A549 (cell line): Measurements from ENCODE around the gene PRR15. TPM values are rescaled to one million over a fixed set of nuclear protein-coding genes. Genes with fewer than 3 reads are reported as not detected.

ENCODE experiments used
- ATAC-seq, 2 experiments: fragments of 200-7000 bp in 1 of 2; fragments of >200 bp in 1 of 2; cut with Nextera tagmentation in 1 of 2; cut with Tn5 transposase in 1 of 2; 3 replicates each; pipeline versions ENCODE4 v1.8.0 to v1.9.1; 2018 to 2020; ENCODE audit warnings: mild to moderate bottlenecking in 1 of 2, moderate library complexity in 1 of 2
- CTCF ChIA-PET: fragments of 300-600 bp; sonication (Branson Sonifier 250); formaldehyde crosslinking; extraction: SDS; loops from one replicate; lab custom pipeline; 2021; ENCODE audit warnings: antibody characterized with exemption, inconsistent platforms; lab: Yijun Ruan, JAX
- POLR2A ChIA-PET: fragments of 350-600 bp; formaldehyde crosslinking; extraction: SDS; loops from one replicate; lab custom pipeline; 2021; ENCODE audit warnings: antibody characterized with exemption, inconsistent platforms; lab: Yijun Ruan, JAX
- DNase-seq, 2 experiments: peaks; one replicate each; pipeline versions ENCODE4 v3.0.0 to v3.0.0-alpha.2; 2011 to 2016; ENCODE audit warnings: low read depth in 1 of 2, low spot score in 1 of 2
- FAIRE-seq: peaks from 2 replicates; lab custom pipeline; 2011; peaks lifted over from hg19 to GRCh38; lab: Jason Lieb, UNC
- H3K27ac ChIP-seq, 2 experiments: fragments of >200 bp; sonication (Bioruptor Twin); formaldehyde crosslinking; 3 replicates each; pipeline ENCODE4 v1.5.1; 2016 to 2017
- H3K4me1 ChIP-seq: fragments of >200 bp; sonication (Bioruptor Twin); formaldehyde crosslinking; 3 replicates; pipeline ENCODE4 v1.6.1; 2016
- H3K4me2 ChIP-seq: fragments of >200 bp; sonication (Bioruptor Twin); formaldehyde crosslinking; 3 replicates; pipeline ENCODE4 v1.6.1; 2016
- H3K4me3 ChIP-seq: fragments of >200 bp; sonication (Bioruptor Twin); formaldehyde crosslinking; 3 replicates; pipeline ENCODE4 v1.5.1; 2016
- H3K9me3 ChIP-seq: fragments of >200 bp; sonication (Bioruptor Twin); formaldehyde crosslinking; 3 replicates; pipeline ENCODE4 v1.6.1; 2016
- BHLHE40 ChIP-seq: IDR thresholded peaks from 2 replicates; pipeline ENCODE4 v1.6.1; 2012; ENCODE audit warnings: low read depth, low read length, inconsistent platforms
- CBX8 ChIP-seq: fragments of 200-600 bp; sonication (generic); IDR thresholded peaks from 2 replicates; pipeline ENCODE4 v1.6.1; 2016
- CEBPB ChIP-seq, 2 experiments: fragments of >200 bp in 1 of 2; sonication (Bioruptor Twin) in 1 of 2; formaldehyde crosslinking in 1 of 2; IDR thresholded peaks; 2 replicates each; pipeline ENCODE4 v1.6.1; 2012 to 2016
- CHD2 ChIP-seq: fragments of 150-350 bp; IDR thresholded peaks from 2 replicates; pipeline ENCODE4 v1.6.1; 2014; ENCODE audit warnings: low read length; ENCODE audit not compliant: partially characterized antibody
- E2F6 ChIP-seq: IDR thresholded peaks from 2 replicates; pipeline ENCODE4 v1.6.1; 2012; ENCODE audit warnings: low read depth, borderline replicate concordance
- ELK1 ChIP-seq: fragments of 150-350 bp; IDR thresholded peaks from 2 replicates; pipeline ENCODE4 v1.6.1; 2014; ENCODE audit warnings: low read depth, mild to moderate bottlenecking, low read length
- ESRRA ChIP-seq: fragments of 150-350 bp; IDR thresholded peaks from 2 replicates; pipeline ENCODE4 v1.6.1; 2014; ENCODE audit warnings: mild to moderate bottlenecking, low read length, borderline replicate concordance
- FOSB ChIP-seq: fragments of 250-450 bp; sonication (Bioruptor Pico); IDR thresholded peaks from 2 replicates; pipeline ENCODE4 v1.5.0; 2020; ENCODE audit warnings: mild to moderate bottlenecking, moderate library complexity
- FOSL2 ChIP-seq, 2 experiments: fragments of 450-650 bp in 1 of 2; fragments of >200 bp in 1 of 2; sonication (Bioruptor Twin) in 1 of 2; formaldehyde crosslinking; IDR thresholded peaks; 2 replicates each; pipeline versions ENCODE4 v1.5.0 to v1.6.1; 2016 to 2020; ENCODE audit warnings: mild to moderate bottlenecking in 1 of 2, moderate library complexity in 1 of 2
- FOXS1 ChIP-seq: fragments of 250-450 bp; sonication (Bioruptor Pico); IDR thresholded peaks from 2 replicates; pipeline ENCODE4 v1.5.0; 2020; ENCODE audit warnings: mild to moderate bottlenecking, moderate library complexity
- HDAC2 ChIP-seq: fragments of 200-600 bp; sonication (generic); IDR thresholded peaks from 2 replicates; pipeline ENCODE4 v1.6.1; 2016
- HES2 ChIP-seq: fragments of >200 bp; sonication (Bioruptor Twin); formaldehyde crosslinking; IDR thresholded peaks from 2 replicates; pipeline ENCODE4 v1.6.1; 2016
- HEYL ChIP-seq: fragments of 250-450 bp; sonication (Bioruptor Pico); IDR thresholded peaks from 2 replicates; pipeline ENCODE4 v1.8.0; 2021; ENCODE audit warnings: mild to moderate bottlenecking, moderate library complexity
- HMGXB4 ChIP-seq: fragments of 250-450 bp; sonication (Bioruptor Pico); IDR thresholded peaks from 2 replicates; pipeline ENCODE4 v1.5.0; 2021; ENCODE audit warnings: mild to moderate bottlenecking, moderate library complexity, borderline replicate concordance
- HOXA7 ChIP-seq: fragments of 250-450 bp; sonication (Bioruptor Pico); IDR thresholded peaks from 2 replicates; pipeline ENCODE4 v1.5.0; 2020; ENCODE audit warnings: mild to moderate bottlenecking, moderate library complexity
- HOXB13 ChIP-seq: fragments of 250-450 bp; sonication (Bioruptor Pico); IDR thresholded peaks from 2 replicates; pipeline ENCODE4 v1.5.0; 2020; ENCODE audit warnings: low read depth, mild to moderate bottlenecking, moderate library complexity
- JUNB ChIP-seq: fragments of >200 bp; sonication (Bioruptor Twin); formaldehyde crosslinking; IDR thresholded peaks from 2 replicates; pipeline ENCODE4 v1.6.1; 2016
- KDM1A ChIP-seq: fragments of 200-600 bp; sonication (generic); IDR thresholded peaks from 2 replicates; pipeline ENCODE4 v1.6.1; 2016; ENCODE audit warnings: low read depth, mild to moderate bottlenecking
- KDM5A ChIP-seq: fragments of 200-600 bp; sonication (generic); IDR thresholded peaks from 2 replicates; pipeline ENCODE4 v1.6.1; 2016; ENCODE audit warnings: antibody characterized with exemption, mild to moderate bottlenecking
- MAFK ChIP-seq: fragments of 450-650 bp; IDR thresholded peaks from 2 replicates; pipeline ENCODE4 v1.6.1; 2014; ENCODE audit not compliant: partially characterized antibody
- MYC ChIP-seq: IDR thresholded peaks from 2 replicates; pipeline ENCODE4 v1.6.1; 2012; ENCODE audit warnings: mild to moderate bottlenecking, inconsistent platforms, low read length, improper control_type of control experiment, borderline replicate concordance
- NFE2L2 ChIP-seq: fragments of 150-350 bp; conservative IDR thresholded peaks from 2 replicates; pipeline ENCODE4 v1.6.1; 2014; ENCODE audit warnings: low read length
- POLR2AphosphoS2 ChIP-seq: conservative IDR thresholded peaks from 2 replicates; pipeline ENCODE4 v1.6.1; 2012; ENCODE audit warnings: low read length, improper control_type of control experiment, inconsistent platforms
- RFX5 ChIP-seq: fragments of 450-650 bp; IDR thresholded peaks from 2 replicates; pipeline ENCODE4 v1.7.1; 2014; ENCODE audit warnings: antibody characterized with exemption, mild to moderate bottlenecking, moderate library complexity
- RNF2 ChIP-seq: fragments of 200-600 bp; sonication (generic); IDR thresholded peaks from 2 replicates; pipeline ENCODE4 v1.6.1; 2016; ENCODE audit warnings: low read depth, mild to moderate bottlenecking, antibody characterized with exemption, moderate library complexity, borderline replicate concordance
- SREBF2 ChIP-seq: fragments of 450-650 bp; IDR thresholded peaks from 2 replicates; pipeline ENCODE4 v1.6.1; 2014; ENCODE audit warnings: mild to moderate bottlenecking, moderate library complexity
- USF2 ChIP-seq: fragments of 450-650 bp; IDR thresholded peaks from 2 replicates; pipeline ENCODE4 v1.6.1; 2014; ENCODE audit warnings: antibody characterized with exemption
- ZC3H11A ChIP-seq: fragments of 450-650 bp; IDR thresholded peaks from 2 replicates; pipeline ENCODE4 v1.6.1; 2014; ENCODE audit warnings: antibody characterized with exemption, mild to moderate bottlenecking
- ZFP36 ChIP-seq: fragments of 450-650 bp; IDR thresholded peaks from 2 replicates; pipeline ENCODE4 v1.6.1; 2014; ENCODE audit warnings: borderline replicate concordance; ENCODE audit not compliant: partially characterized antibody
- ZNF302 ChIP-seq: fragments of 250-450 bp; sonication (Bioruptor Pico); IDR thresholded peaks from 2 replicates; pipeline ENCODE4 v1.9.0; 2021; ENCODE audit warnings: inconsistent platforms, mild to moderate bottlenecking, moderate library complexity
- WGBS: methylation state at CpG from one replicate; pipeline ENCODE4 v1.1.6; 2017; ENCODE audit errors: missing lambda C conversion rate; 5-methylcytosine and 5-hydroxymethylcytosine counted together
- polyA plus RNA-seq, 4 experiments: library from polyadenylated mRNA; depleted of rRNA in 3 of 4; stranded (reverse); fragments of >200 nt; fragmentation: RNase III in 1 of 4; extraction: RNeasy Plus Mini Kit Qiagen cat#74134 plus additional on column Dnase treatment in 1 of 4; gene quantifications; 2 replicates in 3 of 4; 3 replicates in 1 of 4; pipeline ENCODE4 v1.2.3, GENCODE V29; 2011 to 2017

PRR15 gene
- polyA plus RNA-seq, 2 of the 4 experiments (the other 2 are of a cell fraction), result 1.6 to 2.5 TPM

- TF ChIP-seq ZC3H11A, result no peak
- no peak for TF ChIP-seq SREBF2
- no peak for TF ChIP-seq E2F6
- no peak for TF ChIP-seq FOXS1 (CRISPR knock-in tag)
- TF ChIP-seq RFX5, result no peak
- TF ChIP-seq CEBPB (IDR thresholded peaks at IDR 0.05), result no peak
- ChIA-PET POLR2A (interaction anchor here (0.7 kb wide), 1 partner anchor 865 kb away, joined by 9 read pairs; no protein-coding TSS in a partner anchor), CTCF (no interaction called here)
- Histone ChIP-seq H3K27ac (no peak overlapping the region), H3K4me3 (no peak overlapping the region), H3K9me3 (no peaks in the 10 kb centered on the region), H3K4me1 (no peaks in the 10 kb centered on the region; the same call in 2 of the 3 replicates), H3K4me2 (no peak overlapping the region)
- DNase-seq, result no peak
- no peak for ATAC-seq
- WGBS, result 79% methylated on average over 3 of the region's 3 CpGs
- no peak for FAIRE-seq
These were observed 34.5 kb downstream of the PRR15 start for GRCh38 chr7:29598137-29598536.

- WGBS, result 63% methylated on average over 8 of the region's 8 CpGs
- Histone ChIP-seq H3K4me2 (no peak overlapping the region), H3K4me3 (no peak overlapping the region), H3K27ac (no peak overlapping the region), H3K4me1 (no peaks in the 10 kb centered on the region; the same call in 2 of the 3 replicates), H3K9me3 (no peaks in the 10 kb centered on the region)
- TF ChIP-seq JUNB (no peak), CHD2 (no peak), FOSB (CRISPR knock-in tag) (no peak), HOXA7 (CRISPR knock-in tag) (no peak), HDAC2 (no peak), HOXB13 (CRISPR knock-in tag) (no peak), MAFK (no peak), ESRRA (no peak), FOSL2 (IDR thresholded peaks at IDR 0.05) (no peak), FOSL2 (CRISPR knock-in tag; IDR thresholded peaks at IDR 0.05) (no peak), KDM1A (no peak), ELK1 (no peak), NFE2L2 (no peak), HMGXB4 (CRISPR knock-in tag) (no peak), POLR2AphosphoS2 (no peak)
- no peak for FAIRE-seq
- ATAC-seq, result no peak
- CTCF ChIA-PET, result interaction anchor here (1.3 to 1.5 kb wide), 3 partner anchors 10 to 36 kb away, joined by 3 to 6 read pairs (median 3); no protein-coding TSS in a partner anchor
- POLR2A ChIA-PET, result no interaction called here
- no peak for DNase-seq
These were observed 35.0 kb downstream of the PRR15 start for GRCh38 chr7:29598613-29599012.

GRCh38 chr7:29599026-29599425 lies 35.4 kb downstream of the PRR15 start:
- H3K4me3 ChIP-seq, result no peak overlapping the region
- 65% methylated on average over 2 of the region's 2 CpGs for WGBS
- ATAC-seq, result no peak

More at GRCh38 chr7:29599026-29599425, 35.4 kb downstream of the PRR15 start:
- H3K4me2 ChIP-seq, result no peak overlapping the region
- CTCF ChIA-PET, result interaction anchor here (1.3 to 1.5 kb wide), 3 partner anchors 10 to 36 kb away, joined by 3 to 6 read pairs (median 3); no protein-coding TSS in a partner anchor
- H3K4me1 ChIP-seq, result no peaks in the 10 kb centered on the region; the same call in 2 of the 3 replicates
- FAIRE-seq (no peak), DNase-seq (no peak)
- POLR2A ChIA-PET, result no interaction called here
- no peaks in the 10 kb centered on the region for H3K9me3 ChIP-seq
- H3K27ac ChIP-seq, result no peak overlapping the region
- TF ChIP-seq NFE2L2 (no peak), USF2 (no peak), RNF2 (no peak), HEYL (CRISPR knock-in tag) (no peak), MYC (no peak), CBX8 (no peak), ZFP36 (no peak), BHLHE40 (no peak), ZNF302 (CRISPR knock-in tag) (no peak), HES2 (no peak), KDM5A (no peak)
